Motor neuron (in vitro differentiated cells): ENCODE results near the gene SERINC4. TPM values are rescaled to one million over a fixed set of nuclear protein-coding genes. Genes with fewer than 3 reads are reported as not detected.

Experiments
- ATAC-seq, 8 experiments: fragments of 200-7000 bp; cut with Tn5 transposase; replicated peaks in 6 of 8; 2 replicates each; pipeline ENCODE4 v1.8.0; 2021; ENCODE audit warnings: mild to moderate bottlenecking in 8 of 8, moderate library complexity in 8 of 8
- H3K27ac ChIP-seq, 2 donors: fragments of 250-450 bp; sonication (Bioruptor Pico); 2 replicates each; pipeline ENCODE4 v1.9.0; 2021; ENCODE audit warnings: antibody characterized with exemption in 2 of 2, mild to moderate bottlenecking in 2 of 2, moderate library complexity in 1 of 2
- H3K4me1 ChIP-seq, 2 donors: fragments of 250-450 bp; sonication (Bioruptor Pico); replicated peaks in 1 of 2; 2 replicates each; pipeline ENCODE4 v1.6.1; 2021; ENCODE audit warnings: antibody characterized with exemption in 2 of 2, mild to moderate bottlenecking in 2 of 2, moderate library complexity in 1 of 2
- H3K4me3 ChIP-seq, 5 donors: fragments of 250-450 bp; sonication (Bioruptor Pico); 2 replicates each; pipeline ENCODE4 v1.9.0; 2021; ENCODE audit warnings: antibody characterized with exemption in 5 of 5, mild to moderate bottlenecking in 5 of 5, moderate library complexity in 4 of 5
- WGBS, 10 experiments: fragments of 450-650 bp; shearing (Covaris generic); methylation state at CpG; one replicate each; pipeline ENCODE4 v1.0.0; 2022; 5-methylcytosine and 5-hydroxymethylcytosine counted together
- in situ Hi-C, 9 experiments: fragments of 400-800 bp; cut with MboI; loops; one replicate each; pipeline ENCODE4 v1.15.0; 2021; ENCODE audit warnings: low sequenced_read_pairs in 9 of 9, low pct_unique_long_range_greater_than_20kb in 2 of 9; ENCODE audit not compliant: unreplicated experiment in 9 of 9
- total RNA-seq, 8 experiments: library from RNA; unstranded; fragments of 300-600 nt; gene quantifications; 2 replicates each; pipeline versions ENCODE4 v1.2.3 to v1.2.4, GENCODE V29; 2022

Gene SERINC4
- total RNA-seq, 8 experiments from 2014 or later = 0.63 to 2.2 (median 1.0) TPM

DNA sequence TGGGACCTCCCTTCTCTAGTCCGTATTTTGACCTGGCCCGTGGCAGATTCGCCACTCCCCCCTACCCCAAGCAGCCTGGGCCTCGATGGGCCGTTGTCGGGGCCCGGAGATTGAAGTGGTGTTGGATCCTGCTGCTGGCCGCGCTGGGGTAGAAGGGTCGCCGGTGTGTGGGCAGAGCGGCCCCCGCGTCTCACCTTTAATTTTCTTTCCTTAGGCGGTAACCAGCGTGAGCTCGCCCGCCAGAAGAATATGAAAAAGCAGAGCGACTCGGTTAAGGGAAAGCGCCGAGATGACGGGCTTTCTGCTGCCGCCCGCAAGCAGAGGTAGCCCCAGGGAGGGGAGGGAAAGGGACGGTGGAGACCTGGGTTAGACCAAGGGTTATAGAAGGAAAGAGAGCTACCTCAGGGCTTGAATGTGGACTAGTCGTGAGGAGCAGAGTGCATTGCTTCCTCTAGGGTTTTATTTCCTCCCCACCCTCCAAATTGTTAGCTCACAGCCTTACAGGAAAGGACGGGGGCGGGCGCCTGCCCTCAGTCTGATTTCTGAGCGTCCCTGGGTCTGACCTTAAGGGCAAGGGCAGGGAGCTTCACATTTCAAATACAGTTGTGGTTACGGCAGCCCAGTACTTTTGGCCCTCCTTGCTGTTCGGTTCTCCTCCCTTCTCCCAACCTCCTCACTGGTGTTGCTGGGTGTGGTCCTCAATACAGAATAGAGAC, 7.1 kb downstream of the SERINC4 start:
- Histone ChIP-seq H3K4me1 (peaks cover 14% of the 10 kb centered on the region in 2 donors), H3K4me3 (peak overlapping the region; percentile 80 to 98 (median 94)), H3K27ac (peak overlapping the region; percentile 97 to 99)
- 0 to 13% (median 3%) methylated on average over 2 to 12 of the region's 33 CpGs; no CpG with 5 or more reads in 5 of the 10 experiments for WGBS, 10 experiments
- in situ Hi-C loops = no loop called here
- ATAC-seq = peak in 2 of 8 experiments; percentile 4 to 7

DNA sequence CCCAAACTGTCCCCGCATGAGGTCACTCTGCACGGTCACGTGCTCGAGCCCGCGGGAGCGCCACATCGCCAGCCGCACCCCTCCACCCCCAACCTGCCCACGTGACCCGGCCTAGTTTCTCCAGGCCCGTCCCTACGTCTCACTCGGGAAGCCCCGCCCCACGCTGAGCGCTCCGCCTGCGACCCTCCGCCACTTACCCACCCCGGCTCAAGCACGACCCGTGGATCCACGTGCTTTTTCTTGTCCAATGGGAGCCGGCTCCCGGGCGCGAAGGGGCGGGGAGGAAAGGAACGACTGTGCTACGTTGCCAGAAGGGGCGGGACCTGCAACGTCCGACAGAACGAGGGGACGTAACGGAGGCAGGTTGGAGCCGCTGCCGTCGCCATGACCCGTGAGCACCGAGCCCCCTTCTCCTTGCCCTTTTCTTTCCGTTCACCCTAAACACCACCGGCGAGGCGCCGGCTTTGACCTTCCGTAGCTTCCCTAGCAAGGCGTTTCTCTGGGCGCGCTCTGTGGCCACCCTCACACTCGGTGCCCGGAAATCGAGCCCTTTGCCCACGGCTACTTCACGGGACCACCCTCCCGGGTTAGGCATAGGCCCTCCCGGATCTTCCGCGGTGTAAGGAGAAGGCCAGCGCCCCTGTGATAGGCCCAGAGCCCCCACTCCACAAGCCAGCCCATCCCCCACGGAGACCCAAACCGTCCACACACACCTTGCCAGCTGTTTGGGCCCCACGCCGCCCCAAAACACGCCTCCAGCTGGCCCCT, 7.8 kb downstream of the SERINC4 start, which contains the start of gene SERF2:
Gene SERF2 (plus strand): TSS at position 328 of the 768 bp plus-strand sequence. CDS start 57 bp downstream, at position 385.
- ATAC-seq = peak; percentile 69 to 95 (median 92)
- peaks cover 14% of the 10 kb centered on the region in 2 donors for H3K4me1 ChIP-seq
- WGBS, 10 experiments = 0% methylated on average over 2 to 11 of the region's 66 CpGs; no CpG with 5 or more reads in 6 of the 10 experiments
- peak within 1 kb of the TSS; percentile 80 to 98 (median 94) for H3K4me3 ChIP-seq
- in situ Hi-C loops = no loop called here
- H3K27ac ChIP-seq = peak within 1 kb of the TSS; percentile 97 to 99

DNA sequence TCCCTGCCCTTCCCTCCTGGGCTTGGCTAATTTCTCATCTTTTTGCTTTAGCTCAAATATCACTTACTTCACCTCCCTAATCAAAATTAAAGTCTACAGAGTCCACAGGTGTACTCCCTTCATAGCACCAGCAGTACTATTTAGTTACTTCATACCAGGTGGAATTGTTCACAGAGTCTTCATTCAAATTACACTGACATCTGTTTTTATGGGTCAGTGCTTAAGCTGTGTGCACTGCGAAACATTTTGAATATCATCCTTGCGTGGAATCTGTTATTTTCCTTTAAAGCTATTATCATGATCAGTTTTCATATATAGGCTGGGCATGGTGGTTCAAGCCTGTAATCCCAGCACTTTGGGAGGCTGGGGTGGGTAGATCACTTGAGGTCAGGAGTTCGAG, 10.6 kb downstream of the SERINC4 start:
- ATAC-seq = no peak
- in situ Hi-C loops = no loop called here
- Histone ChIP-seq H3K4me1 (peaks cover 14% of the 10 kb centered on the region in 2 donors), H3K27ac (no peak overlapping the region), H3K4me3 (no peak overlapping the region)
- WGBS, 10 experiments = 80 to 100% (median 92%) methylated on average over 1 to 3 of the region's 3 CpGs; no CpG with 5 or more reads in 3 of the 10 experiments

GRCh38 chr15:43779016-43779415, 21.0 kb downstream of the SERINC4 start:
- in situ Hi-C loops = no loop called here
- 45 to 100% (median 100%) methylated on average over 1 of the region's 1 CpG; no CpG with 5 or more reads in 2 of the 10 experiments for WGBS, 10 experiments
- Histone ChIP-seq H3K4me3 (no peak overlapping the region), H3K27ac (no peak overlapping the region), H3K4me1 (peaks cover 0 to 3% of the 10 kb centered on the region in 2 donors)
- ATAC-seq = no peak

DNA sequence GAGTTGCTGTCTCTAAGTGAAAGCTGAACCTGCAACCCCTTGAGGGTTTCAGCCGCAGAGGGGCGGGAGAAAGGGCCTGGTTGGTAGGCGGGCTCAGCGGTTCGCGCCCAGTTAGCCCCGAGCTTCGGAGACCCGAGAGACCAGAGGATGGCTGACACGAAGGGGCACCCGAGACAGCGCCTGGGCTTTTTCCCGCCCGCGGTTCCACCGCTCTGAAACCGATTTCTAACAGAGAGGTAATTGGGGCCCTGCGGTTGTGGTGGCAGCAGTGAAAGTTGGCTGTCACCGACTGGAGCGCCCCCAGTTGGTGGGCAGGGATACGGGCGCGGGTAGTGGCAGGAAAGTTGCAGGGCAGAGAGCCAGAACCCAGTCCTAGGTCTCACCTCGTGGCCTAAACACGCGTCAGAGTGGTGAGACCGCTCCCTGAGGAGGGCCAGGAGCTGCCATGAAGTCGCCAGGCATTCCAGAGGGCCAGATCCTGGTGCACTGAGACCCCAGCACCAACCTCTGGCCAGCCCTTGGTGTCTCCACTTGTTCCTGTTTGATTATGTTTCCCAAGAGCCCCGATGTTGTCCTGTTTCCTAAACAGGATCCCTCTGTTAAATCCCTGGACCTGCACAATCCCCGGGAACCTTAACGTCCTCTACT, 22.6 kb downstream of the SERINC4 start:
- peak; percentile 67 to 84 (median 72) for ATAC-seq
- in situ Hi-C loops = no loop called here
- no peak overlapping the region for H3K27ac ChIP-seq
- H3K4me1 ChIP-seq = peaks cover 0 to 3% of the 10 kb centered on the region in 2 donors
- WGBS, 10 experiments = 0 to 25% (median 5%) methylated on average over 1 to 23 of the region's 31 CpGs; no CpG with 5 or more reads in 1 of the 10 experiments
- H3K4me3 ChIP-seq = peak overlapping the region; percentile 14 to 47 (median 37)

DNA sequence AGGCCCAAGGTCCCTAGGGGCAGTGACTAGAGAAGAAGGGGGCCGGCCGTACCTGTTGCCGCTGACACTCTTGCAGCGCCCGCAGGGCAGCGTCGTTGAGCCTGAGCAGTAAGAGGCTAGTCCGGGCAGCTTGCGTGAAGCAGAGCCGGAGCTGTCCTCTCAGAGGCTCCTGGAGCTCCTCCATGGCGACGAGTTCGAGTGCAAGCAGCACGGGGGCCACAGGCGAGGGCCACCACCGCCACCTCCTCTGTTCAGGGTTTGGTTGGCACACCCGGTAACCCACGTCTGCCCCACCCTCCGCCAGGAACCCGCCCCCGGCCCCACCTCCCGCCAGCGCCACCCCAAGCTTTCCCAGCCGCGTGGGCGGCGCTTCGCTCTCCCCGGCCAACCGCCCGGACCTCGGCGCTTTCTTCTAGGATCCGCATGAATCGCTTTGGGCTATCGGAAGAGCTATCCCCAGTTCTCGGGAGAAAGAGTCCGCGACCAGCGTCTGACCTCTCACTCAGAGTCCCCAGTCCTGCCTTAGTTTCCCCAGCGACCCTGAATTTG, 23.2 kb downstream of the SERINC4 start, which contains the start of gene ELL3:
Gene ELL3 (minus strand): TSS at position 249 of the 549 bp plus-strand sequence. CDS start 65 bp downstream, at position 184.
- in situ Hi-C loops = no loop called here
- peaks cover 0 to 3% of the 10 kb centered on the region in 2 donors for H3K4me1 ChIP-seq
- peak; percentile 65 to 79 (median 72) for ATAC-seq
- no peak within 1 kb of the TSS for H3K27ac ChIP-seq
- H3K4me3 ChIP-seq = peak within 1 kb of the TSS; percentile 14 to 47 (median 37)
- whole genome bisulfite sequencing, 10 experiments = 0% methylated on average over 2 of the region's 41 CpGs; no CpG with 5 or more reads in 9 of the 10 experiments

DNA sequence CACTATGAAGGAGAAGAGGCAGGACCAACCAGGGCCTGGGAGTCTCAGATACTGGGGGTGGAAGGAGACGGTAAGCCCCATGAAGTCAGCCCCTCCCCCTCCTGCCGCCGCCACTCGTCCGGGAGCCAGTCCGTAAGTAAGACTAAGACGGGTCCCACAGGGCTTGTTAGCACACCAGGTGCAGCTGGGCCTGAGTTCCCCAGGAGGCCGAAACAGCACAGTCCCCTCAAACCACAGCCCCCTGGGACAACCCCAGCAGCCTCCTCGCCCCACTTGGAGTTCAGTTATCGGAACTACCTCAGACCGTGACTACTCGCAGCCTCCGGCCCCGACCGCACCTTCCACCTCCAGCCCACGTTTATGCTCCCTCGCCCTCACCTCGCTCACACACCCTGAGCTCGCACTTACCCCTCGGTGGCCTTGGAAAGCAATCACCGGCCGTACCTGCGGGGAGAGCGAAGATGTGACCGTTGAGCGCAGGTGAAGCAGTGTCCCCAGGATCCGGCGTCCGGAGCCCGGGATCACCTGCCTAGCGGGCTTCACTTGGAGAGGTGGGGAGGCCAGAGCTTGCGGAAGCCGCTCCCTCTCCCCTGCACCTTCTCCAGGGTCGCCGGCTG, 23.8 kb downstream of the SERINC4 start:
- ATAC-seq = peak in 4 of 8 experiments; percentile 1 to 6 (median 2)
- Histone ChIP-seq H3K4me3 (peak overlapping the region in 3 of 5 donors; percentile 35 to 47 (median 40)), H3K4me1 (peaks cover 0 to 3% of the 10 kb centered on the region in 2 donors), H3K27ac (no peak overlapping the region)
- in situ Hi-C loops = no loop called here
- 28 to 82% (median 32%) methylated on average over 3 to 6 of the region's 35 CpGs; no CpG with 5 or more reads in 7 of the 10 experiments for WGBS, 10 experiments

DNA sequence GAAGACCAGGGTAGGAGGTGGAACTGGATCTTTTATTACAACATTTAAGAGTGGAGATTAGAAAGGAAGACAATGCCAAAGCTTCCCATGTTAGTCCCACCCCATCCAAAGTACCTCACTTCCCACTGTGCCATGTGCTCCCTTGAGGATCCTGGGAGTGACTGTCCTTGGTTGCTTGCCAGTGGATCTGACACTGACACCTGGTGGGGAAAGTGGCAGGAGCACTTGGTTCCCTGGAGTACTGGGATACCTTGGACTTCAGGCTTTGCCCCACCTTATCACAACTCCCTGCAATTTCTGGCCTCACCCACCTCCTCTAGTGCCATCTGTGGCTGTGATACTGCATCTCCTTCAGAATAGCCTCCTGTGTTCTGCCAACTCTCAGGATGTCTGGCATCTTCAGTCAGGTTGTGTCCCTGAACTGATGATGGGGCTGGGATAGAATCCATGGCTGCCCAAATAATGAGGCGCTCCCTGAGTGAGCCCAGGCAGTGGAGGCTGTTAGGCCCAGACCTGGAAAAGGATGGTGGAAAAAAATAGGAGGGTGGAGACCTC, 24.5 kb downstream of the SERINC4 start:
- 100% methylated on average over 1 of the region's 1 CpG; no CpG with 5 or more reads in 9 of the 10 experiments for WGBS, 10 experiments
- ATAC-seq = peak; percentile 1 to 49 (median 35)
- Histone ChIP-seq H3K27ac (no peak overlapping the region), H3K4me3 (no peak overlapping the region), H3K4me1 (peaks cover 0 to 3% of the 10 kb centered on the region in 2 donors)
- in situ Hi-C loops = no loop called here

GRCh38 chr15:43774062-43774461, 26.0 kb downstream of the SERINC4 start:
- H3K4me3 ChIP-seq = no peak overlapping the region
- ATAC-seq = no peak
- in situ Hi-C loops = no loop called here
- H3K4me1 ChIP-seq = peaks cover 0 to 3% of the 10 kb centered on the region in 2 donors
- no peak overlapping the region for H3K27ac ChIP-seq
- 47 to 100% (median 88%) methylated on average over 1 to 4 of the region's 4 CpGs; no CpG with 5 or more reads in 6 of the 10 experiments for WGBS, 10 experiments

DNA sequence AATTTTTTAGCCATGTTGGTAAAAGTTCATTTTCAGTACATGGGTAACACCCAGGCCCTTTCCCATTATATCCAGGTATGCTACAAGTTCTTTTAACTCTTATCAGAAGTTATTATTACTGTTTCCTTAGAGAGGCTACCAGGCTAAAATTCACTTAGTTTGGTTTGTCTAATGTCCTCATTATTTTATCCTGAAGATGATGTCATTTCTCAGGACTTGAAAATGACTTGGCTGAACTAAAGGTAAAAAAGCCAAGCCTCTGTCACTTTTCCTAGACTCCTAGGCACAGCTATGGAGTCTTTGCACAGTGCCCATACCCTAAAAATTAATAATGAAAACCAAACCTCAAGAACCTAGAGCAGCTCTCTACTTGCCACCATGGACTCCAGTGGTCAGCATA, 27.4 kb downstream of the SERINC4 start:
- no peak for ATAC-seq
- peaks cover 0 to 3% of the 10 kb centered on the region in 2 donors for H3K4me1 ChIP-seq
- in situ Hi-C loops = no loop called here
- no peak overlapping the region for H3K4me3 ChIP-seq
- H3K27ac ChIP-seq = no peak overlapping the region

GRCh38 chr15:43771816-43772215, 28.2 kb downstream of the SERINC4 start:
- Histone ChIP-seq H3K4me3 (no peak overlapping the region), H3K4me1 (no peaks in the 10 kb centered on the region), H3K27ac (no peak overlapping the region)
- peak in 3 of 8 experiments; percentile 32 to 73 (median 52) for ATAC-seq
- WGBS, 10 experiments = 17 to 100% (median 83%) methylated on average over 1 to 2 of the region's 2 CpGs
- in situ Hi-C loops = no loop called here
